SK-N-SH (cell line): ENCODE data around the gene PLXNA4.
A peak's percentile ranks its signal among the peaks of the same experiment; 100 is the strongest.

Experiments used
- MXI1 ChIP-seq: IDR thresholded peaks from 2 replicates; pipeline ENCODE4 v1.6.1; 2012; ENCODE audit warnings: mild to moderate bottlenecking, low read depth, low read length, improper control_type of control experiment
- POLR2AphosphoS5 ChIP-seq: IDR thresholded peaks from 2 replicates; pipeline ENCODE4 v1.6.1; 2012; ENCODE audit warnings: low read depth, low read length
- RAD21 ChIP-seq: IDR thresholded peaks from 2 replicates; pipeline ENCODE4 v1.6.1; 2012; ENCODE audit warnings: mild to moderate bottlenecking, low read length
- SMC3 ChIP-seq: IDR thresholded peaks from 2 replicates; pipeline ENCODE4 v1.6.1; 2012; ENCODE audit warnings: low read depth, low read length, improper control_type of control experiment
- TEAD4 ChIP-seq: IDR thresholded peaks from 2 replicates; pipeline ENCODE4 v1.4.0; 2012; ENCODE audit warnings: mild to moderate bottlenecking, borderline replicate concordance; ENCODE audit not compliant: insufficient read depth
- TF ChIP-seq, protein P1 (sequence below): fragments of 200-600 bp; sonication (generic); IDR thresholded peaks from 2 replicates; pipeline ENCODE4 v1.6.1; 2017; ENCODE audit warnings: antibody characterized with exemption, mild to moderate bottlenecking, moderate library complexity

DNA sequence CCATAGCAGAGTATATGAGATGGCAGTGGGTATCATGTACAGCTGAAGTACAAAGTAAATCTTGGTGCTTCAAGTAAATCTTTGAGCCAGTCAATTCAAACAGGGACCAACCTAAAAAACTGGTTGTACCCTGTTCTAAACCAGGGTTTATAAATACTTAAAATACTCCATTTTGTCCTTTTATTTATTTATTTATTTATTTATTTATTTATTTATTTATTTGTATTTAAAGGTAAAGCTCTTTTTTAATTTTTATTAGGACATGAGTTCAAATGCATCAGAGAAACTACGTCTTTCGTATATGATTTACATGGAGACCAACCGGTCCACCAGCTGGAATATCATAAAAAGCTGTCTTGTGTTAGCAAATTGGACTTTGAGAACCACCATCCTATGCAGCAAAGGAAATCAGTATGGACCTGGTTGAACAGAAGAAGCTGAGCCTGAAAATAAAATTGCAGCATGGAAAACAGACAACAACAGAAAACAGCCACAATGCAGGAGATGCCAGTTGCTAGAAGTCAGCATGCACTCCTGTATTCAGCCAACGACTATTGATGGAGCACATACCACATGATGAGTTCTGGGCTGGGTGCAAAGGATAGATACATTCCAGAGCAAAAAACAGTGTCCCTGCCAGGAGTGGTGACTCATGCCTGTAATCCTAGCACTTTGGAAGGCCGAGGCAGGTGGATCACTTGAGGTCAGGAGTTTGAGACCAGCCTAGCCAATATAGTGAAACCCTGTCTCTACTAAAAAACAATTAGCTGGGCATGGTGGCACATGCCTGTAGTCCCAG is 60.0 kb downstream of the PLXNA4 start:
- 0 out of 2 replicates have a peak, but pooled peaks have one; percentile 47 for TF ChIP-seq TEAD4
- no peak for TF ChIP-seq RAD21
- TF ChIP-seq, protein P1, sequence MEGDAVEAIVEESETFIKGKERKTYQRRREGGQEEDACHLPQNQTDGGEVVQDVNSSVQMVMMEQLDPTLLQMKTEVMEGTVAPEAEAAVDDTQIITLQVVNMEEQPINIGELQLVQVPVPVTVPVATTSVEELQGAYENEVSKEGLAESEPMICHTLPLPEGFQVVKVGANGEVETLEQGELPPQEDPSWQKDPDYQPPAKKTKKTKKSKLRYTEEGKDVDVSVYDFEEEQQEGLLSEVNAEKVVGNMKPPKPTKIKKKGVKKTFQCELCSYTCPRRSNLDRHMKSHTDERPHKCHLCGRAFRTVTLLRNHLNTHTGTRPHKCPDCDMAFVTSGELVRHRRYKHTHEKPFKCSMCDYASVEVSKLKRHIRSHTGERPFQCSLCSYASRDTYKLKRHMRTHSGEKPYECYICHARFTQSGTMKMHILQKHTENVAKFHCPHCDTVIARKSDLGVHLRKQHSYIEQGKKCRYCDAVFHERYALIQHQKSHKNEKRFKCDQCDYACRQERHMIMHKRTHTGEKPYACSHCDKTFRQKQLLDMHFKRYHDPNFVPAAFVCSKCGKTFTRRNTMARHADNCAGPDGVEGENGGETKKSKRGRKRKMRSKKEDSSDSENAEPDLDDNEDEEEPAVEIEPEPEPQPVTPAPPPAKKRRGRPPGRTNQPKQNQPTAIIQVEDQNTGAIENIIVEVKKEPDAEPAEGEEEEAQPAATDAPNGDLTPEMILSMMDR = no peak
- TF ChIP-seq MXI1 = no peak
- 0 out of 2 replicates have a peak, but pooled peaks have one; percentile 4 for TF ChIP-seq SMC3
- no peak for TF ChIP-seq POLR2AphosphoS5
